ENCODE measurements around the gene BMP6.
"Not testable (repeated sequence)": the region's sequence is repeated elsewhere in the genome, so short reads cannot be mapped to it uniquely, and the experiment has no call there.

Gene BMP6

GRCh38 chr6:7880718-7881107, 154.8 kb downstream of the BMP6 start:
- in situ Hi-C loops (cut with MboI; ENCODE audit: low sequenced_read_pairs) = no loop called here

- in situ Hi-C loops (cut with MboI; ENCODE audit: low sequenced_read_pairs) = no loop called here
Observed at GRCh38 chr6:7881765-7882500, 156.0 kb downstream of the BMP6 start.

GRCh38 chr6:7882505-7883257, 156.8 kb downstream of the BMP6 start:
- in situ Hi-C loops (cut with MboI; ENCODE audit: low sequenced_read_pairs) = no loop called here

- in situ Hi-C loops (cut with MboI; ENCODE audit: low sequenced_read_pairs) = no loop called here
Observed at GRCh38 chr6:7883381-7883780, 157.5 kb downstream of the BMP6 start.

GRCh38 chr6:7886132-7886531, 160.2 kb downstream of the BMP6 start:
- in situ Hi-C loops (cut with MboI; ENCODE audit: low sequenced_read_pairs) = no loop called here

- in situ Hi-C loops (cut with MboI; ENCODE audit: low sequenced_read_pairs) = no loop called here
Observed at GRCh38 chr6:7887278-7887991, 161.5 kb downstream of the BMP6 start.

GRCh38 chr6:7888587-7889357, 162.9 kb downstream of the BMP6 start:
- in situ Hi-C loops (cut with MboI; ENCODE audit: low sequenced_read_pairs) = no loop called here

GRCh38 chr6:7891078-7891872, 165.4 kb downstream of the BMP6 start:
- in situ Hi-C loops (cut with MboI; ENCODE audit: low sequenced_read_pairs) = no loop called here

GRCh38 chr6:7892367-7892766, 166.5 kb downstream of the BMP6 start:
- in situ Hi-C loops (cut with MboI; ENCODE audit: low sequenced_read_pairs) = not testable (repeated sequence)

GRCh38 chr6:7893342-7893741, 167.4 kb downstream of the BMP6 start:
- in situ Hi-C loops (cut with MboI; ENCODE audit: low sequenced_read_pairs) = no loop called here

GRCh38 chr6:7894262-7895124, 168.6 kb downstream of the BMP6 start:
- in situ Hi-C loops (cut with MboI; ENCODE audit: low sequenced_read_pairs) = no loop called here

GRCh38 chr6:7895125-7895423, 169.2 kb downstream of the BMP6 start:
- in situ Hi-C loops (cut with MboI; ENCODE audit: low sequenced_read_pairs) = no loop called here

- in situ Hi-C loops (cut with MboI; ENCODE audit: low sequenced_read_pairs) = no loop called here
Observed at GRCh38 chr6:7896465-7896987, 170.6 kb downstream of the BMP6 start.

GRCh38 chr6:7897461-7898192, 171.7 kb downstream of the BMP6 start:
- in situ Hi-C loops (cut with MboI; ENCODE audit: low sequenced_read_pairs) = no loop called here

GRCh38 chr6:7898193-7898586, 172.3 kb downstream of the BMP6 start:
- in situ Hi-C loops (cut with MboI; ENCODE audit: low sequenced_read_pairs) = not testable (repeated sequence)

- in situ Hi-C loops (cut with MboI; ENCODE audit: low sequenced_read_pairs) = no loop called here
Observed at GRCh38 chr6:7899101-7899888, 173.4 kb downstream of the BMP6 start.

- in situ Hi-C loops (cut with MboI; ENCODE audit: low sequenced_read_pairs) = no loop called here
Observed at GRCh38 chr6:7899889-7900213, 174.0 kb downstream of the BMP6 start.

GRCh38 chr6:7900621-7901020, 174.7 kb downstream of the BMP6 start:
- in situ Hi-C loops (cut with MboI; ENCODE audit: low sequenced_read_pairs) = no loop called here
